ENCODE measurements around the gene EIF4A2. TPM values are rescaled to one million over a fixed set of nuclear protein-coding genes. Genes with fewer than 3 reads are reported as not detected.

EIF4A2 gene
- total RNA-seq, 1 donor from 2014 or later: 441 TPM

DNA sequence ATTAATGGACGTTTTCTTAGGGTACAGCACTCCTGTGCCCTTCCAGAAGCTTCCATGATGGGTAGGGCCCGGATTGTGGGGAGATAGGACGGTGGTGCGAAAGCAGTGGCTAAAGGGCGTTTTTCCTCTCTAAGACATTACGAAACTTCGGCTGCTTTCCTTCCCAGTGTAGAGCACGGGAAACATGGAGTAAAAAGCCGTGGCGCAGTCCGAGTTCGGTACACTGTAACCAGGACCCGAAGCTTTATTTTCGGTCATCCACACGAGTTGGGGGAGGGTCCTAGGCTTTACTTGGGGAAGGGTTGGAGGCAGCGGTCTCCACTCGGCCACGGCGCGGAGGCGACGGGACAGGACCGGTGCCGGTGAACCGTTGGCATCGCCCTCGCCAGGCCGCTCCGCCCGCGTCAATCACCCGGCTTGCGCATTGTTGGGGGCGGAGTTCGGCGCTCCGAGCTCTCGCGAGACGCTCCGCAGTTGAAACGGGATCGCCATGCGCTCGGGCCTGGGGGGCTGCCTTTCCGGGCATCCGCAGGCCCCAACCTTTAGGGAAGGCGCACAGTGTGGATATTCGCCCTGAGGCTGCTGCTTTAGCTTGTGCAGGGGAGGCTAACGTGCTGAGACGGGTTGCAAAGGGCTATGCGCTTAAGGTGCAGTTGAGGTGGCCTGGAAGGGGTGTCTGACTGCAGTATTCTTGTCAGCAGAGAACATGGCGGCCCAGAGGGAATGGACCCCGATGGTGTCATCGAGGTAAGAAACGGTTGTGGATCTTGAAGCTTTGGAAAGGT, 546 bp downstream of the EIF4A2 start:
- TF ChIP-seq, protein P1, sequence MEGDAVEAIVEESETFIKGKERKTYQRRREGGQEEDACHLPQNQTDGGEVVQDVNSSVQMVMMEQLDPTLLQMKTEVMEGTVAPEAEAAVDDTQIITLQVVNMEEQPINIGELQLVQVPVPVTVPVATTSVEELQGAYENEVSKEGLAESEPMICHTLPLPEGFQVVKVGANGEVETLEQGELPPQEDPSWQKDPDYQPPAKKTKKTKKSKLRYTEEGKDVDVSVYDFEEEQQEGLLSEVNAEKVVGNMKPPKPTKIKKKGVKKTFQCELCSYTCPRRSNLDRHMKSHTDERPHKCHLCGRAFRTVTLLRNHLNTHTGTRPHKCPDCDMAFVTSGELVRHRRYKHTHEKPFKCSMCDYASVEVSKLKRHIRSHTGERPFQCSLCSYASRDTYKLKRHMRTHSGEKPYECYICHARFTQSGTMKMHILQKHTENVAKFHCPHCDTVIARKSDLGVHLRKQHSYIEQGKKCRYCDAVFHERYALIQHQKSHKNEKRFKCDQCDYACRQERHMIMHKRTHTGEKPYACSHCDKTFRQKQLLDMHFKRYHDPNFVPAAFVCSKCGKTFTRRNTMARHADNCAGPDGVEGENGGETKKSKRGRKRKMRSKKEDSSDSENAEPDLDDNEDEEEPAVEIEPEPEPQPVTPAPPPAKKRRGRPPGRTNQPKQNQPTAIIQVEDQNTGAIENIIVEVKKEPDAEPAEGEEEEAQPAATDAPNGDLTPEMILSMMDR (IDR thresholded peaks at IDR 0.05; ENCODE audit: partially characterized antibody, unreplicated experiment): no peak

GRCh38 chr3:186784820-186785494, 1.6 kb downstream of the EIF4A2 start:
- peaks cover 9% of the 10 kb centered on the region for H3K27me3 Mint-ChIP-seq (ENCODE audit: unreplicated experiment)
- peaks cover 17% of the 10 kb centered on the region for H3K4me1 Mint-ChIP-seq (ENCODE audit: low read depth, unreplicated experiment)
- no peaks in the 10 kb centered on the region for H3K36me3 Mint-ChIP-seq (ENCODE audit: unreplicated experiment)

More for the DNA sequence above, 546 bp downstream of the EIF4A2 start:
- DNase-seq: peak; percentile 88
- Mint-ChIP-seq H3K9me3 (ENCODE audit: unreplicated experiment) (peaks cover 23% of the 10 kb centered on the region), H3K4me1 (ENCODE audit: low read depth, unreplicated experiment) (peaks cover 17% of the 10 kb centered on the region), H3K4me3 (ENCODE audit: unreplicated experiment) (peak overlapping the region; percentile 97), H3K27ac (ENCODE audit: unreplicated experiment) (peak overlapping the region; percentile 100), H3K27me3 (ENCODE audit: unreplicated experiment) (peaks cover 9% of the 10 kb centered on the region), H3K36me3 (ENCODE audit: unreplicated experiment) (no peaks in the 10 kb centered on the region)

DNA sequence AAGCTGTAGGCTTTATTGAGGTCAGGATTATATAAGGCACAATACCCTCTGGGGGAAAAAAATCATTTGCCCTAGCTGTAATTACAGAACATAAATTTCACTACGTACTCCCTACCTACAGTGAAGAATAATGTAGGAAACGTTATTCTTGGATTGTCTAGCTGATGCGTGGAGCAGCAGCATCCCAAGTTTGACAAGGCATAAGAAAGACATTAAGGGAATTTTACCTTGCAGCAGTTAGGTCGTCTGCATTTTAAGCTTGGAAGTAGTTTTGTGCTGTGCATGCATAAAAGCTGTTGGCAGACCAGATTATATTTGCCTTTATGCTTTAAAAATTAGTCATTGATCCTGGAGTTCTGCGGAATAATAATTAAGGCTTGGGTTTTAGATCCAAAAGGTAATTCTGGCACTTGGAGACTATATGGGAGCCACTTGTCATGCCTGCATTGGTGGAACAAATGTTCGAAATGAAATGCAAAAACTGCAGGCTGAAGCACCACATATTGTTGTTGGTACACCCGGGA, 2.2 kb downstream of the EIF4A2 start:
- TF ChIP-seq, protein P1 (IDR thresholded peaks at IDR 0.05; ENCODE audit: partially characterized antibody, unreplicated experiment): no peak
- Mint-ChIP-seq H3K27ac (ENCODE audit: unreplicated experiment) (peak overlapping the region; percentile 100), H3K36me3 (ENCODE audit: unreplicated experiment) (no peaks in the 10 kb centered on the region), H3K27me3 (ENCODE audit: unreplicated experiment) (peaks cover 9% of the 10 kb centered on the region), H3K4me1 (ENCODE audit: low read depth, unreplicated experiment) (peaks cover 17% of the 10 kb centered on the region), H3K9me3 (ENCODE audit: unreplicated experiment) (peaks cover 23% of the 10 kb centered on the region), H3K4me3 (ENCODE audit: unreplicated experiment) (peak overlapping the region; percentile 97)
- no peak for DNase-seq

More at GRCh38 chr3:186784820-186785494, 1.6 kb downstream of the EIF4A2 start:
- H3K4me3 Mint-ChIP-seq (ENCODE audit: unreplicated experiment): peak overlapping the region; percentile 97
- H3K27ac Mint-ChIP-seq (ENCODE audit: unreplicated experiment): peak overlapping the region; percentile 100
- DNase-seq: no peak
- TF ChIP-seq, protein P1 (IDR thresholded peaks at IDR 0.05; ENCODE audit: partially characterized antibody, unreplicated experiment): no peak
- H3K9me3 Mint-ChIP-seq (ENCODE audit: unreplicated experiment): peaks cover 23% of the 10 kb centered on the region

- Mint-ChIP-seq H3K9me3 (ENCODE audit: unreplicated experiment) (peaks cover 23% of the 10 kb centered on the region), H3K27ac (ENCODE audit: unreplicated experiment) (no peak overlapping the region), H3K4me3 (ENCODE audit: unreplicated experiment) (no peak overlapping the region), H3K4me1 (ENCODE audit: low read depth, unreplicated experiment) (peaks cover 17% of the 10 kb centered on the region), H3K27me3 (ENCODE audit: unreplicated experiment) (peaks cover 9% of the 10 kb centered on the region), H3K36me3 (ENCODE audit: unreplicated experiment) (peaks cover 4% of the 10 kb centered on the region)
- TF ChIP-seq, protein P1 (IDR thresholded peaks at IDR 0.05; ENCODE audit: partially characterized antibody, unreplicated experiment): no peak
- DNase-seq: no peak
Measured at GRCh38 chr3:186786922-186787321, 3.5 kb downstream of the EIF4A2 start.
